AG08396 (cell line): ENCODE data around the gene C16orf74.

Experiments
- DNase-seq: peaks from one replicate; pipeline ENCODE4 v3.0.0; 2012; ENCODE audit warnings: low spot score, mixed read lengths

C16orf74 gene

DNA sequence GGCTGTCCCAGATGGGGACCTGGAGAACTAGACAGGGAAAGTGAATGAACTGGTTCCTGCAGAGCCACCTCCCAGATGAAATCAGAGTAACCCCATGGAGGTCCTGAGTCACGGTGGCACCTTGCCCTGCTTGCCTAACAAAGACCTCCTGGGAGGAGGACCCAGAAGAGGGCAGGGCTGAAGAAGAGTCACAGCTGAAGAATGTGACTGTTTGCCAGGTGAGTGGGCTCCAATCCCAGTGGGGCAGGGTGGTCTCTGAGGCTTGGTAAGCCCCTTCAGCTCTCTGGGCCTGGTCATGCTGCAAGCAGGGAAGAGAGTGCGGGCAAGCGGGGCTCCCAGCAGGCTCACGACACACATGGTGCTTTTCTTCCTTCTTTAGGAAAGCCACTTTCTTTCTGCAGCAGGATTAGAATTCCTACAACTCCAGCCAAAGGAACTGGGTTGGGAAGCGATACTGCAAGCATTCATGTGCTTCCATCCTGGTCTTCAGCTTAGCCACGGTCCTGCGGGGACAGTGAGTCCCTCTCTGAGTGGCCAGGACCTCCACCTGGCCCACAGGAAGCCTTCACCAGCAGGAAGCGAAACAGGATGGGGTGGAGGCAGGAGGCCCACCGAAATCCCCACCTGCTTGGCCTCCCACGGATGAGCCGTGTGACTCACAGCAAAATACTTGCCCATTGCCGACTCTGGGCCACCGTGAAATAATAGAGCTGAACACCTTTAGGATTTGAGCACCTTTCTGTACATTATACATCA lies 4.3 kb downstream of the C16orf74 start:
- DNase-seq, result no peak

DNA sequence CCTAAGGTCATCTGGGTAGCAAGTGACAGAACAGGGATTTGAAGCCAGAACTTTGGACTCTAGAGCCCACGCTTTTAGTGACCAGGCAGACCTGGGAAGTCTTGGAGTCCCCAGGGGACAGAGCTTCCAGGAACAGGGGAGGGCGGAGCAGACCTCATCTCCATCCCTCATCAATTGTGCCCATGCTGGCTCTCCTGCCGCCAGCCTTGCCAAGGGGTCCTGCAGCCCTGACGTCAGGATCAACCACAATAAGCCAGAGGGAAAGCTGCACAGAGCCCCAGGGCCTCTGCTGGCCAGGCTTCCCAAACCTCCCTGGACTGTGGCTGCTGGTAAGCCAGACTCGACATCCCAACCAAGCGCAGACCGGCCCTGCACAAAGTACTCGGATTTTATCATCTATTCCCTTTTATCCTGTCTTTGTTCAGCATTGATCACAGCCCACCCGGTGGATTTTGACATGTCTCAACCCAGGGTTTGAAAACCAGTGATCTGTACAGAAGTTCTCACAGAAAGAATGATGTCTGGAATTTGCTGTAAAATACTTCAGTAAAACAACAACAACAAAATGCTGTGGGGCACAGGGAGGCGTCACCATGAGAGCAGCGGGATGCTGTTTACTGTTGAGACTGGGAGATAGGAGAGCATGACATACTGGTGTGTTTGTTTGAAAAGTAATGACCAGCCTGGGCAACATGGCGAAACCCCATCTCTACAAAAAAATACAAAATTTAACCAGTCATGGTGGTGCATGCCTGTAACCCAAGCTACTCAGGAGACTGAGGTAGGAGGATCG lies 11.8 kb downstream of the C16orf74 start:
- DNase-seq, result no peak

DNA sequence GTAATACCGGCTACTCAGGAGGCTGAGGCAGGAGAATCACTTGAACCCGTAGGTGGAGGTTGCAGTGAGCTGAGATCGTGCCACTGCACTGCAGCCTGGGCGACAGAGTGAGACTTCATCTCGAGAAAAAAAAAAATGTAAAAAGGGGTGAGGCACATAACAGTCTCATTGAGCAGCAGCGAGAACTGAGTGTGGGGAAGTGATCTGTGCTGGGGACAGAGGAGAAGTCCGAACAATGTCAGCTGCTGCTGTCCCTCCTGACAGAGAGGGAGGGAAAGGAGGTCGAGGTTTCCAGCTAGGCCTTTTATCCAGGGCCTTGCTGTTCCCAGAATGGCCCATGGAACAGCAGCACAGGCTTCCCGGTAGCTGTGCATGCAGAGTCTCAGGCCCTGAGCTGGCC lies 14.0 kb downstream of the C16orf74 start:
- DNase-seq, result no peak

DNA sequence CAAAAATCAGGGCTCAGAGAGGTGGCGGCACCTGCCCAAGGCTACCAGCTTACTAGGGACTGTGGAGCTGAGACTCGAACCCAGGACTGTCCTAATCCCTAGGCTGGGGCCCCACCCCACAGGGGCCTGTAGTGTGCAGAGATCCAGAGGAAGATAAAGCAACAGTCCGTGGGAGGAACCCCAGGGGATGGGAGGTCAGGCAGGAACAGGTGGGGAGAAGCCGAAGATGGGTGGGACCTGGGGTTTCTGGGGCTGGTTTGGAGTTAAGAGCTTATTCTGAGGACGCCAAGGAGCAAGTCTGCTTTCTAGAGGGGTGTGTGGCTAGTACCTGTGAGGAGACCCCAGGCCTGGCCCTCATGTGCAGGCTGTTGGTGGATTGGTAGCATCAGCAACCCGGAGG lies 14.9 kb downstream of the C16orf74 start:
- DNase-seq, result no peak

DNA sequence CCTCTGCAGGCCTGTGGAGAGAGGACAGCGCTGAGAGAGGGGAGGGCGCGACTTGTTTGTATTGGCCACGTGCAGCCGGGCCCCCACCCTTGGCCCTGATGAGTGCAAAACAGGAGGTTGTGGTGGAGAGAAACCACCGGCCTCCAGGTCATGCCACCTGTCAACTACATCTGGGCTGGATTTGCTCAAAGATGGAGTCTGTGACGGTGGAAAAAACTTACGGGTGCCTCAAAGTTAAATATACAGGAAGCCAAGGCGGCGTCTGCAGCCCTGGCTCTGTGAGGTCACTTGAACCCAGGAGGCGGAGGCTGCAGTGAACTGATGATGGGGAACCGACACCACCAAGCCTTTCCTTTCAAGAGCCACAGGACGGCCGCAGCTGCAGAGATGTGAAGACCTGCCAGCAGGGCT lies 15.7 kb downstream of the C16orf74 start:
- DNase-seq, result no peak

DNA sequence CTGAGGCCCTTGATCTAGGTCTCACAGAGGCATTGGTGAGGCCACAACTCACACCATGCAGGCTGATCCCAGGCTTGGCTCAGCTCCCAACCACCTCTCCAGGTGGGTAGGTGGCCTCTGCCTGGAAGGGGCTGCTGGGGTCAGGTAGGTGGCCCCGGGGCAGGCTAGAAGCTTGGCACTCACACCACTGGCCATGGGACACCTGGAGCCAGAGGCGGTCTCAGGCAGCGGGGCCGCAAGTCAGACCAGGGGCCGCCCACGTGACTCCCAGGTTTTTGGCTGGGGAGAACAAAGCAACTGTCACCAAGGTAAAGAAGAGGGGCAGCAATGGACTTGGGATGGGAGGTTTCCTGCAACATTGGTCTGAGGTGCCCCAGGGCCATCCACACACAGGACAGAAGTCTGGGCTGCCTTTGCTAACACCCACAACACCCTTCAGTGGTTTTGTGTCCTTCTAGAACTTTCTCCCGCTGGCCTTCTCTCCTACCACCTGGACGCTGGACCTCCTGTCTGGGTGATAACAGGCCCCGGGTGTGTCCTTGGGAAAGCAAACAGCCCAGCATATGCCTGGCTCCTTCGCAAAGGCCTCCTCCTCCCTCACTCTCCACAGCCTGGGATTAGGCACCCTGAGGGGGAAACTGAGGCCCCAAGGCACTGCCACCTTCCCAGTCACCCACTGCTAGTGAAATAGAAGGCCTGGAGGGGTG lies 16.4 kb downstream of the C16orf74 start:
- no peak for DNase-seq

DNA sequence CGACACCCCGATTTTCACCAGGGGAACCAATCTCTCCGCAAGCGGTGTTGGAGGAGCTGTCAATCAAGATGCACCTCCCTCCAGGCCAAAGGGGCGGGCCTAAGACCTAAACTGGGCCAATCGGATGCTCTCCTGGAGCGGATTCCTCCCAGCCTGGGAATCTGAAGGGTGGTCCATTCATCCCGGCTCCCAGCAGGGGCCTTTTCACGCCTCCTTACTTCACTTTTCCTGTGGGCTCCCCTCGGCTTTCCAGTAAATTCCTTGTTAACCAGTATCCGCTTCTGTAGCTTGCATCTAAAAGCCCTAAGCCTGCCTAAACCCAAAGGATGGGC lies 17.1 kb downstream of the C16orf74 start:
- no peak for DNase-seq

DNA sequence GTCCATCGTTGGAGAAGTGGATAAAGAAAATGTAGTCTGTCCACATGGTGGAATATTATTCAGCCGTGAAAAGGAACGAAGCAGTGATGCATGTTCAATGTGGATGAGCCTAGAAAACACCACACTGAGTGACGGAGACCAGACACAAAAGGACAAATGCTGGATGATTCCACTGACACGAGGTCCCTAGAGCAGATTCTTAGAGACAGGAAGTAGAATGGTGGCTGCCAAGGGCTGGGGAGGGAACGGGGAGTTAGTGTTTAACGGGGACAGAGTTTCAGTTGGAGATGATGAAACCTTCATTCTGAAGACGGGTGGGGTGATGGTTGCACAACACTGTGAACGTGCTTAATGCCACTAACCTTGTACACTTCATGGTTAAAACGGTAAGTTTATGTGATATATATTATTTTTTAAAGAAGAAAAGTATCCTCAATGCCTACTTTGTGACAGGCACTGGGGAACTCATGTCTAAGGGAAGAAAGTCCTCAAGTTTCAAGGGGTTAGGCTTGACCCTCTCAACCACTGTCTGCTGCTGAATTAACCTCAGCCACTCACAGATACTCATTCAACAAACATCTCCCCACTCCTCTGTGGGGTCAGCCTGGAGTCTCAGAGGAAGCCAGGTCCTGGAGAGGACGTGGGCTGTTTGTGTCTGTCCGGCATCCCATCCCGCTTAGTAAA lies 17.6 kb downstream of the C16orf74 start:
- no peak for DNase-seq

DNA sequence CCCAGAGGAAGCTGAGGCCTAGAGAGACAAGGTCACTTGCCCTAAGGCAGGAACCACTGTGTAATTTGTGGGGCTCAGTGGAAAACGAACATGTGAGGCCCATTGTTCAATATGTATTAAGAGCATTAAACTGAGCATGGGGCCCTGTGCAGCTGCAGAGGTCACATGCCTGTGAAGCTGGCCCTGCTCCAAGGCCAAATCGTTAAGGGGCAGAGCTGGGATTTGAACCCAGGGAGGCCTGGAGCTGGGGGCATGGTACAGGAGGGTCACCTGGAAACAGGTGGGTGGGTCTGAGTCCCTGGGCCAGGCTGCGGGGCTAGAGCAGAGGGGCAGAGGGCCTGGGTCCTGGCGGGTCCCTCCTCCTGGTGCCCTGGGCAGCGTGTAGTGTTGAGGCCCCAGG lies 19.7 kb downstream of the C16orf74 start:
- no peak for DNase-seq

DNA sequence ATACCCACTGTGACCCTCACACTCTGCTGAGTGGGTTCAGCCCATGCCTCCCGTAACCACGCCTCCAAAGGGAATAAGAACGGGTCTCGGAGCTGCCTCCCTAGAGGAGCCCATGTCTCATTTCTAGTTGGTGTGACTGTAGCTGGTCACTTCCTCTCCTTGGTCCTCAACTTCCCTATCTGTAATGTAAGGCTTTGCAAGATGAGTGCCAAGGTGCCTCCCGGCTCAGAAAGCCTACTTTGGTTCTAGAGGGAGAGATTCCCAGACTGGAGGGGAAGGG lies 20.8 kb downstream of the C16orf74 start:
- DNase-seq, result no peak

DNA sequence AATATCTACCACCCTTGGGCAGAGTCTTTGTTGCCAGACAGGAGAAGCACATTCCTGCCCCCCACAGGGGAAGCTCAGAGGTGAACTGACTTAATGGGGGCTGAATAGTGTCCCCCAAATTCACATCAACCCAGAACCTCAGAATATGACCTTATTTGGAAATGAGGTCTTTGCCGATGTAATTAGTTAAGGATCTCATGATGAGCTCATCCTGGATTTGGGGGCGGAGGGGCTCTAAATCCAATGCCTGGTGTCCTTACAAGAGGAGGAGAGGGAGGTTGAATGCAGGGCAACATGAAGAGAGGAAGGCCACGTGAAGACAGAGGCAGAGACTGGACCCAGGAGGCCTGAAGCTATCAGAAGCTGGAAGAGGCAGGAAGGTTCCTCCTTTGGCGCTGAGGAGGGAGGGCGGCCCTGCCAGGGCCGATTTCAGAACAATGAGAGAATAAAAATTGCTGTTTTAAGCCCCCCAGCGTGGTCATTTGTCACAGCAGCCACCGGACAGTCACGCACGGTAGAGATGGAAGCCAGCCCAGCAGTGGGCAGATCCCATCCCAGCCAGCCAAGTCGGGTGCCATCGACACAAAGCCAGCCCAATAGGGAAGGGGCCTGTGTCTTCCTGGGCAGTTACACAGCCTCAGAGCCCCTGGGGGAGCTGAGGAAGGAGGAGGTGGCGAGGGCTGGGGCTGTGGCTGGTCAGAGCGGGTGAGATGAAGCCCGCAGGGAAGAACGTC lies 21.3 kb downstream of the C16orf74 start:
- DNase-seq, result no peak

DNA sequence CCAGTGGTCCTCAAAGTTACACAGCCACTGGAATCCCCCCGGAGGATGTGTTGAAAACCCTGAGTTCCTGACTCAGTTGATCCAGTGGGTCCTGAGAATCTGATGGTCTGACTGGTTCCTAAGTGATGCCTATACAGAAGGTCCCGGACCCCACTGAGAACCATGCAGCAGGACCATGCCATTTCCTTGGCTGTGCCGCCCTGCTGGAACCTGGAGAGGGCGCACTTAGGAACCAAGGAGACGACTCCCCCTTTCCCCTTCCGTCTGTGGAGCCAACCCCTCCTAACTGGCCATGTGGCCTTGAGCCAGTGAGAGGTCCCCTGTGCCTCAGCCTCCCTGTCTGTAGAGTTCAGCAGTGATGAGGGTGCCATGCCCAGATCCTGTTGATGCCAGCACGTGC lies 22.0 kb downstream of the C16orf74 start:
- no peak for DNase-seq

DNA sequence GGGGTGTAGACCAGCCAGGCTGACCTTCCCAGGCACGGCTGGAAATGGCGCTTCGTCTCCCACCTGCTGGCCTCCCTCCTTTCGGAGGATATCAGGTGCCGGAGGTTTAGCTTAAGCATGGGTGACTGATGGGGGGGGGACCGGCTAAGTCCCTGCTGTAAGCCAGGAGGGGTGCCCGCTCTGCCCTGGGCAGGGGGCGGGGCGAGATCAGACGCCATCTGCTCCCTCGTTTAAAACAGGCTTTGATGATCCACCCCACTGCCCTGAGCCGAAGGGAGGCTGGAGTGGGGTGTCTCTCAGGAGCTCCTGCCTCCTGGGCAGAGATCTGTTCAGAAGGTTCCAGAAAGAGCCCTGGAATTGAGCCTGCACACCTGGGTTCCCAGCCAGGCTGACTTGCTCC lies 26.0 kb downstream of the C16orf74 start:
- DNase-seq, result no peak

DNA sequence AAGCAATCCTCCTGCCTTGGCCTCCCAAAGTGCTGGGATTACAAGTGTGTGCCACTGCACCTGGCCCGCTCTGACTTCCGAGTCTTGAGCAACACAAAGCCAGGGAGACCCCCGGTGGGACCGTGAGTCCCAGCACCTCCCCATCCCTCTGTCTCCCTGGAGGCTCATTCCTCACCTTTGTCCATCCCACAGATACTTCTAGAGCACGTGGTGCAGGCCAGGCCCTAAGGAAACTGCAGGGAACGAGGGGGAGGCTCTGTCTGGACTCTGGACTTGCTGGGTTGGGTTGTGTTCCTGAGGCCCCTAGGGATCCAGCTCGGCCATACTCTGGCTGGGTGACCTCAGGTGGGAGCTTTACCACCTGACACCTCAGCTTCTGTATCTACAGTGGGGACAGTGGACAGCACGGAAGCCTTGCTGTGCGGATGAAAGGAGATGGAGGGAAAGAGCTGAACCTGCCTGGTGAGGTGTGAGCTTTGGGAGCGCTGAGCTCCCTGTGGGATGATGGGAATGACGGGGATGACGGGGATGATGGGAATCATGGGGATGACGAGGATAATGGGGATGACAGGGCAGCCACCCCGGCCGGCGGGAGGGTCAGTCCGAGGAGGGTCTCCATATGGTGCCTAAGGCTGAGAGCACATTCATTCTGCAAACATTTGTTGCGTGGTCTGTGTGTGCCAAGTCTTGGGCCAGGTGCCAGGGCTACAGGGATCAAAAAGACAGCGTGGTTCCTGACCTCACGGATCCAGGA lies 26.6 kb downstream of the C16orf74 start:
- DNase-seq, result no peak

DNA sequence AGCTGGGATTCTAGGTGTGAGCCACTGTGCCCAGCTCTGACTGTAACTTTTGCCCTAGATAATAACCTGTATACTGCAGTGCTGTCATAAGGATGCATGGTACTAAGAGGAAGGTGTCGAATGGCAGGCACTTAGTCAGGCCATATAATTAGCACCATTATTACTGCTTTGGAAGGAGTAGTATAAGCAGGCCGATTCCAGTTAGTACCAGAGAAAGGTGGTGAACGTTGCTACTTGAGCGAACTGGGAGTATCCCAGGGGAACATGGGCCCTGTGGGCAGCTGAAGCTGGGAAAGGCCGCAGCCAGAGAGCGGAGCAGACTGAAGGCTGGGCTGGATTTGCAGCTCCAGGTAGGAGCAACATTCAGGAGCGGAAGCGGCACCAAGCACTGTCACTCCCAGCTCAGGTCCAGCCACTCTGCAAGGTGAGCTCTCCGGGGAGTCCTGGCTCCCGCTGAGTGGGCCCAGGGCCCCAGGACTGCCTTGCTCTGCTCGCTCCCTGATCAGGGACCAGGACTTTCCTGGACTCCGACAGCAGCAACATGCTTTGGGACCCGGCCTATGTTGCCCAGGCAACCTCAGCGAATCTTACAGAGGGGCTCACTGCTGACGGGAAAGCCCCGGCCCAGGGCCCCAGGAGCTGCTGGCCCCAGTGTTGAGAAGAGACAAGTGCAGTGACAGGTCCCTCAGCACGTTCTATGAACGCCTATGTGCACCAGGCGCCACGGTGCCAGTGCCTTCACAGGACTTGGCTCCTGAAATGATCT lies 28.6 kb downstream of the C16orf74 start:
- no peak for DNase-seq

DNA sequence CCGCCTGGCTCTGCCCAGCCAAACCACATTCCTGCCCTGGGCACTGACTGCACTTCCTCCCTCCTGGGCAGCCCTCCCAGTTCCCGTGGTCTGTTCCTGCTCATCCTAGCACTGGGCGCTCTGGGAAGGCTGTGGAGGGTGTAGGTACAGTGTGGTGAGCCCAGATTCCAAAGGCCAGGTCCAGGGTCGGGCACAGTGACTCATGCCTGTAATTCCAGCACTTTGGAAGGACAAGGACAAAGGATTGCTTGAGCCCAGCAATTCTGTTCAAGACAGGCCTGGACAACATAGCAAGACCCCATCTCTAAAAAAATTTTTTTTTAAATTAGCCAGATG lies 30.6 kb downstream of the C16orf74 start:
- DNase-seq, result no peak

DNA sequence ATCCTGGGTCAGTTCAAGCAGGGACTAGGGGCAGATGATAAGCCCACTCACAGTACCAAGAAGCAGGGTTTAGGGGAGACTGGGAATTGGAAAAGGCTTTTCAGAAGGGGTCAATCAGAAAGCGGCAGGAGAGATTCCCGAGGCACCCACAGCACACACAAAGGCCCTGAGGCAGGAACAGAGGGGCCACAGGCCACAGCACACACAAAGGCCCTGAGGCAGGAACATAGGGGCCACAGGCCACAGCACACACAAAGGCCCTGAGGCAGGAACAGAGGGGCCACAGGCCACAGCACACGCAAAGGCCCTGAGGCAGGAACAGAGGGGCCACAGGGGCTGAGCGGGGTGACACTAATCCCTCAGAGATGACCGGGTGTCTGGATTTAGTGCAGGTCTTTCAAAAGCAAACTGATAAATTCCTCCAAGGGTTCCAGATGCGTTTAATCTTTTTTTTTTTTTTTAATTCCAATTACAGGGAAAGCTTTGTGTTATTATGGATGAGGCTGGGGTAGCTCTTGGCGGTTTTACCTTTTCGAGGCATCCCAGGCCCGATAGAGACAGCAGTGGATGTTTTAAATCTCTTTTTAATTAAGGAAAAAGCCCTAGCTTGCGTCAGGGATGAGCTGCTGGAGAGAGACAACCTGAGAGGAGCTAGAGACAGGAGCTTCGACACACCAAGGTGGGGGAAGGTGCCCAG lies 31.1 kb downstream of the C16orf74 start:
- no peak for DNase-seq

DNA sequence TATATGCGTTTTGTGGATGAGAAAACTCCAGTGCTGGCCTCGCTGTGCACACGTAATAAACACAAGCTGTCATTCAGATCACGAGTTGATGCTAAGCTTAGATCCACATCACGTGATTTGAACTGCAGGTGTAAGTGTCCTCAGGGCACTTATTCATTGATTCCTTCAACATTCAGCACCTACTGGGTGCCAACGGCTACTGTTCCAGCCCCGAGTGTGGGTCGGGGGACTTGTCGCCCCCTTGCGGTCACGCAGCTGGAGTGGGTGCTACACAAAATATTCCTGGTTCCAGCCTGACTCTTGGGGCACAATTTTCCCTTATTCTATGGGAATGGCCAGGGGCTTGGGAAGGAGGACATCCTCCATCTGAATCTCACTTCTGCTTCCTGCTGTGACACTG lies 32.2 kb downstream of the C16orf74 start:
- no peak for DNase-seq

DNA sequence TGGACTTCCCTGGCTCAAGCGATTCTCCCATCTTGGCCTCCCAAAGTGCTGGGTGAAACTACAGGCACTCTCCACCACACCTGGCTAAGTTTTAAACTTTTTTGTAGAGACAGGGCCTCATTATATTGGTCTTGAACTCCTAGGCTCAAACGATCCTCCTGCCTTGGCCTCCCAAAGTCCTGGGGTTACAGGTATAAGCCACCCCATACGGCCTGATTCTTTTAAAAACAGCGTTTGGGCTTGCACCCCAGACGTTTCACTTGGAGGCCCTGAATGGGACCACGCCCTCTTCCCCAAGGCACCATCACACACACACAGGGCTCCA lies 32.8 kb downstream of the C16orf74 start:
- no peak for DNase-seq
